ENCODE measurements around the gene AQP6.
"Not testable (repeated sequence)": the region's sequence is repeated elsewhere in the genome, so short reads cannot be mapped to it uniquely, and the experiment has no call there.

Gene AQP6

GRCh38 chr12:49987625-49988303 lies 15.0 kb downstream of the AQP6 start:
- DNase-seq (ENCODE audit: low read depth in 2 of 3, low spot score in 1 of 3) = no peak

GRCh38 chr12:49989400-49989799 lies 16.7 kb downstream of the AQP6 start:
- not testable (repeated sequence) for DNase-seq (ENCODE audit: low read depth in 2 of 3, low spot score in 1 of 3)

- DNase-seq (ENCODE audit: low read depth in 2 of 3, low spot score in 1 of 3) = no peak
Observed at GRCh38 chr12:49990273-49990672, 17.5 kb downstream of the AQP6 start.

GRCh38 chr12:49998453-49998852 lies 25.7 kb downstream of the AQP6 start:
- DNase-seq (ENCODE audit: low read depth in 2 of 3, low spot score in 1 of 3) = no peak

GRCh38 chr12:50003595-50003994 lies 30.8 kb downstream of the AQP6 start:
- no peak for DNase-seq (ENCODE audit: low read depth in 2 of 3, low spot score in 1 of 3)

- no peak for DNase-seq (ENCODE audit: low read depth in 2 of 3, low spot score in 1 of 3)
Observed at GRCh38 chr12:50004696-50005095, 31.9 kb downstream of the AQP6 start.

- DNase-seq (ENCODE audit: low read depth in 2 of 3, low spot score in 1 of 3) = no peak
Observed at GRCh38 chr12:50005175-50005574, 32.4 kb downstream of the AQP6 start.

GRCh38 chr12:50006280-50006679 lies 33.5 kb downstream of the AQP6 start:
- no peak for DNase-seq (ENCODE audit: low read depth in 2 of 3, low spot score in 1 of 3)

GRCh38 chr12:50006754-50007442 lies 34.2 kb downstream of the AQP6 start:
- DNase-seq (ENCODE audit: low read depth in 2 of 3, low spot score in 1 of 3) = no peak

- no peak for DNase-seq (ENCODE audit: low read depth in 2 of 3, low spot score in 1 of 3)
Observed at GRCh38 chr12:50013361-50014147, 40.8 kb downstream of the AQP6 start.

- no peak for DNase-seq (ENCODE audit: low read depth in 2 of 3, low spot score in 1 of 3)
Observed at GRCh38 chr12:50014342-50014741, 41.6 kb downstream of the AQP6 start.

GRCh38 chr12:50016501-50017475 lies 44.0 kb downstream of the AQP6 start:
- no peak for DNase-seq (ENCODE audit: low read depth in 2 of 3, low spot score in 1 of 3)

GRCh38 chr12:50017641-50018040 lies 44.9 kb downstream of the AQP6 start:
- no peak for DNase-seq (ENCODE audit: low read depth in 2 of 3, low spot score in 1 of 3)

GRCh38 chr12:50018154-50018553 lies 45.4 kb downstream of the AQP6 start:
- DNase-seq (ENCODE audit: low read depth in 2 of 3, low spot score in 1 of 3) = no peak

- DNase-seq (ENCODE audit: low read depth in 2 of 3, low spot score in 1 of 3) = no peak
Observed at GRCh38 chr12:50018968-50019367, 46.2 kb downstream of the AQP6 start.

GRCh38 chr12:50019524-50019923 lies 46.8 kb downstream of the AQP6 start:
- DNase-seq (ENCODE audit: low read depth in 2 of 3, low spot score in 1 of 3) = no peak

- no peak for DNase-seq (ENCODE audit: low read depth in 2 of 3, low spot score in 1 of 3)
Observed at GRCh38 chr12:50021031-50021430, 48.3 kb downstream of the AQP6 start.

GRCh38 chr12:50022903-50023302 lies 50.2 kb downstream of the AQP6 start:
- no peak for DNase-seq (ENCODE audit: low read depth in 2 of 3, low spot score in 1 of 3)

GRCh38 chr12:50024227-50024626 lies 51.5 kb downstream of the AQP6 start:
- DNase-seq (ENCODE audit: low read depth in 2 of 3, low spot score in 1 of 3) = no peak

GRCh38 chr12:50024805-50025186 lies 52.0 kb downstream of the AQP6 start:
- no peak for DNase-seq (ENCODE audit: low read depth in 2 of 3, low spot score in 1 of 3)
